Effector memory CD8-positive, alpha-beta T cell (primary cell): Measurements from ENCODE around the gene HS3ST6.
"Not testable (repeated sequence)": the region's sequence is repeated elsewhere in the genome, so short reads cannot be mapped to it uniquely, and the experiment has no call there.

Experiments
- ATAC-seq: fragments of 150-1000 bp; cut with Tn5 transposase; replicated peaks from 2 replicates; pipeline ENCODE4 v1.10.0; 2021; ENCODE audit warnings: mild to moderate bottlenecking, moderate library complexity
- DNase-seq, 3 experiments: peaks; one replicate each; pipeline ENCODE4 v3.0.0; 2021
- H3K27ac Mint-ChIP-seq, 2 donors: one replicate each; pipeline ENCODE4 v1.8.0; 2022; ENCODE audit warnings: mild to moderate bottlenecking in 2 of 2, mixed read lengths in 2 of 2, moderate library complexity in 2 of 2
- H3K27me3 Mint-ChIP-seq, 2 donors: one replicate each; pipeline ENCODE4 v1.8.0; 2022; ENCODE audit warnings: mixed read lengths in 2 of 2
- H3K36me3 Mint-ChIP-seq: one replicate; pipeline ENCODE4 v1.8.0; 2022; ENCODE audit warnings: mild to moderate bottlenecking, moderate library complexity, mixed read lengths; ENCODE audit not compliant: insufficient read depth
- H3K4me1 Mint-ChIP-seq, 2 donors: one replicate each; pipeline ENCODE4 v1.8.0; 2022; ENCODE audit warnings: low read depth in 2 of 2, mixed read lengths in 2 of 2
- H3K4me3 Mint-ChIP-seq, 2 donors: one replicate each; pipeline ENCODE4 v1.8.0; 2022; ENCODE audit warnings: mild to moderate bottlenecking in 2 of 2, mixed read lengths in 2 of 2, moderate library complexity in 2 of 2
- H3K9me3 Mint-ChIP-seq, 2 donors: one replicate each; pipeline ENCODE4 v1.8.0; 2022; ENCODE audit warnings: mixed read lengths in 2 of 2

Gene HS3ST6

DNA sequence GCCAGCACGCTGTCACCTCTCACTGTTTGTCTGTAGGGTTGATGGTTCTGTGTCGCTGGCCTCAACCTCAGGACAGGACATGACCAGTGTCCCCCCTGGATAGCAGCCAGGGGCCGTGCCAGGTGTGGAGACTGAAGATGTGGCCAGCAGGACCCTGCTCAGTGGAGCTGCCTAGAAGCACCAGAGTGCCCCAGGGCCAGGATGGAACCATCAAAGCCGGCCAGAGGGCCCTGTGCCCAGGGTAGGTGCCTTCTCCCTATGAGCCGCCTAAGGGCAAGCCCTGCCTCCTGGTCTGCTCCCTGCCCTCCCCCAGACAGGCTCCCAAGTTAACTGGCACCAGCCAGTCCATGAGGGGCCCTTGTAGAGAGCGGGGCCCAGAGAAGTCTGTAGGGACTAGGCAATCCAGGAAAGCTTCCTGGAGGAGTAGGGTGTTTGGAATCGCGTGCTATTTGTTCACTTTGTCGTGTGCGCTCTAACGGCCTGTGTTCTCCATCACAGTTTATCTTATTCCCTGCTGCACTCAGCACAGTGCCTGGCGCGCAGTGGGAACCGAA lies 40.6 kb upstream of the HS3ST6 start:
- H3K9me3 Mint-ChIP-seq: no peaks in the 10 kb centered on the region
- peak overlapping the region; percentile 98 to 99 for H3K27ac Mint-ChIP-seq
- peak overlapping the region; percentile 94 to 95 for H3K4me3 Mint-ChIP-seq
- H3K36me3 Mint-ChIP-seq: peaks cover 39% of the 10 kb centered on the region
- DNase-seq: no peak
- no peak for ATAC-seq
- H3K27me3 Mint-ChIP-seq: no peaks in the 10 kb centered on the region
- H3K4me1 Mint-ChIP-seq: peaks cover 27 to 37% of the 10 kb centered on the region in 2 donors

DNA sequence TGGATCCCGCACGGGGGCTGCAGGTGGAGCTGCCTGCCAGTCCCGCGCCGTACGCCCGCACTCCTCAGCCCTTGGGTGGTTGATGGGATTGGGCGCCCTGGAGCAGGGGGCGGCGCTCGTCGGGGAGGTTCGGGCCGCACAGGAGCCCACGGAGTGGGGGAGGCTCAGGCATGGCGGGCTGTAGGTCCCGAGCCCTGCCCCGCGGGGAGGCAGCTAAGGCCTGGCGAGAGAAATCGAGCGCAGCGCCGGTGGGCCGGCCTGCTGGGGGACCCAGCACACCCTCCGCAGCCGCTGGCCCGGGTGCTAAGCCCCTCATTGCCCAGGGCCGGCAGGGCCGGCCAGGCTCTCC lies 39.9 kb upstream of the HS3ST6 start:
- not testable (repeated sequence) for H3K9me3 Mint-ChIP-seq, H3K27ac Mint-ChIP-seq, H3K4me3 Mint-ChIP-seq, DNase-seq, H3K27me3 Mint-ChIP-seq, ATAC-seq
- Mint-ChIP-seq H3K4me1 (peaks cover 22 to 30% of the 10 kb centered on the region in 2 donors), H3K36me3 (peaks cover 32% of the 10 kb centered on the region)

GRCh38 chr16:1957434-1958142 lies 39.4 kb upstream of the HS3ST6 start:
- H3K4me1 Mint-ChIP-seq: peaks cover 22 to 25% of the 10 kb centered on the region in 2 donors
- not testable (repeated sequence) for H3K27me3 Mint-ChIP-seq, H3K27ac Mint-ChIP-seq, DNase-seq, H3K4me3 Mint-ChIP-seq, ATAC-seq, H3K9me3 Mint-ChIP-seq
- peaks cover 27% of the 10 kb centered on the region for H3K36me3 Mint-ChIP-seq

GRCh38 chr16:1953734-1954133 lies 35.5 kb upstream of the HS3ST6 start:
- Mint-ChIP-seq H3K4me3 (no peak overlapping the region), H3K36me3 (no peaks in the 10 kb centered on the region), H3K4me1 (no peaks in the 10 kb centered on the region), H3K27me3 (peaks cover 0 to 8% of the 10 kb centered on the region in 2 donors), H3K9me3 (no peaks in the 10 kb centered on the region), H3K27ac (no peak overlapping the region)
- no peak for ATAC-seq
- DNase-seq: no peak

DNA sequence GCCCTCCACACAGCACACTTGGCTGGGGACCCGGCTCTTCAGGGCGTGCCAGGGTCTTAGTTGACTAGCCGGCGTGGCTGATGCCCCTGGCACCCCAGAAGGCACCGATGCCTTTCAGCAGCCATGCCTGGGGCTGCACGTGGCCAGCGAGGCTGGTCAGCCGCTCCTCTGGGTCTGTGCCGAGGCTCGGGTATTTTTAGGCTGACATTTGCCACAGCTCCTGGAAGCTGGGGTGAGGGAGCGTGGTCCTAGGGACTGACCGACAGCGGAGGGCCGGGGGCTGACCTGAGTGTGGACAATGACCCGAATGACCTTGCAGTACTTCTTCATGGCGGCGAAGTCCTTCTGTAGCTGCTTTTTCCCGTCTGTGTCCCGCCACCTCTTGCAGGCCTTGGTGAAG lies 32.3 kb upstream of the HS3ST6 start:
- DNase-seq (no peak), ATAC-seq (no peak)
- peaks cover 0 to 8% of the 10 kb centered on the region in 2 donors for H3K27me3 Mint-ChIP-seq
- no peak overlapping the region for H3K4me3 Mint-ChIP-seq
- H3K9me3 Mint-ChIP-seq: no peaks in the 10 kb centered on the region
- no peak overlapping the region for H3K27ac Mint-ChIP-seq
- no peaks in the 10 kb centered on the region for H3K4me1 Mint-ChIP-seq
- H3K36me3 Mint-ChIP-seq: no peaks in the 10 kb centered on the region

DNA sequence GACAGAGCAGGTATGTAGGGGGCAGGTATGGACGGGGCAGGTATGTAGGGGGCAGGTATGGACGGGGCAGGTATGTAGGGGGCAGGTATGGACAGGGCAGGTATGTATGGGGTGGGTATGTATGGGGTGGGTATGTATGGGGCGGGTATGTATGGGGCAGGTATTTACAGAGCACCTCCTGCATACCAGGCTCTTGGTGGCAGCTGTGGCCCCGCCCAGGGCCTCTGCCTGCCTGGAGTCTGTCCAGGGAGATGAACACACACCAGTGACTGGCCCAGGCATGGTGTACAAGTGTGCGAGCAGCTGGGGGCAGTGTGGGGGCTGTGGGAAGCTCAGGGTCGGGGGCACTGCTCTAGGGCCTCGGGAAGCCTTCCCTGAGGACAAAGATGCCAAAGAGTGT lies 31.8 kb upstream of the HS3ST6 start:
- DNase-seq: no peak
- no peak for ATAC-seq
- H3K4me3 Mint-ChIP-seq: no peak overlapping the region
- H3K4me1 Mint-ChIP-seq: no peaks in the 10 kb centered on the region
- no peaks in the 10 kb centered on the region for H3K9me3 Mint-ChIP-seq
- no peaks in the 10 kb centered on the region for H3K36me3 Mint-ChIP-seq
- H3K27me3 Mint-ChIP-seq: peaks cover 0 to 8% of the 10 kb centered on the region in 2 donors
- no peak overlapping the region for H3K27ac Mint-ChIP-seq

DNA sequence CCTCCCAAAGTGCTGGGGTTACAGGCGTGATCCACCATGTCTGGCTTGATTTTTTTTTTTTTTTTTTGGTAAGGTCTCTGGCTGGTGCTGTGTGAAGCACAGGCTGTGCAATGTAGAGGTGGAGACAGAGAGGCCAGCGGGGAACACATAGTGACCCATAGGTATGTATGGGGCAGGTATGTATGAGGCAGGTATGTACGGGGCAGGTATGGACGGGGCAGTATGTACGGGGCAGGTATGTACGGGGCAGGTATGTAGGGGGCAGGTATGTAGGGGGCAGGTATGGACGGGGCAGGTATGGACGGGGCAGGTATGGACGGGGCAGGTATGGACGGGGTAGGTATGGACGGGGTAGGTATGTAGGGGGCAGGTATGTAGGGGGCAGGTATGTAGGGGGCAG lies 31.3 kb upstream of the HS3ST6 start:
- Mint-ChIP-seq H3K27ac (no peak overlapping the region), H3K4me1 (peaks cover 0 to 1% of the 10 kb centered on the region in 2 donors), H3K27me3 (peaks cover 0 to 8% of the 10 kb centered on the region in 2 donors), H3K9me3 (no peaks in the 10 kb centered on the region), H3K36me3 (no peaks in the 10 kb centered on the region), H3K4me3 (no peak overlapping the region)
- DNase-seq (no peak), ATAC-seq (no peak)

DNA sequence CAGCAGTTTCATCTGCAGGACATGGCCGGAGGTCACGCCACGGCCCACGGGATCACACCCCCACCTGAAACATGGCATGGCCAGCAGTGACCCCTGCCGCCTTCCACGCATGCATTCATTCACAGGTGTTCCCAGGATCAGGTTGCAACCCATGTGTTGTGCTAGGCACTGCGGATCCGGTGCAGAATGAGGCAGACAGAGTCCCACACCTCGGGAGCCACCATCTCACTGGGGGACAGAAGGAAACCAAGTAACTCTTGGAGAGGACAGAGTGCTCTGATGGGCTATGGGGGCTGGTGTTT lies 29.1 kb upstream of the HS3ST6 start:
- Mint-ChIP-seq H3K27me3 (peaks cover 0 to 8% of the 10 kb centered on the region in 2 donors), H3K36me3 (no peaks in the 10 kb centered on the region), H3K9me3 (no peaks in the 10 kb centered on the region), H3K4me3 (no peak overlapping the region), H3K27ac (no peak overlapping the region), H3K4me1 (peaks cover 8 to 9% of the 10 kb centered on the region in 2 donors)
- ATAC-seq: no peak
- no peak for DNase-seq

- Mint-ChIP-seq H3K4me3 (no peak overlapping the region), H3K27ac (no peak overlapping the region), H3K9me3 (no peaks in the 10 kb centered on the region), H3K36me3 (no peaks in the 10 kb centered on the region), H3K4me1 (peaks cover 9 to 11% of the 10 kb centered on the region in 2 donors), H3K27me3 (peaks cover 0 to 8% of the 10 kb centered on the region in 2 donors)
- DNase-seq (no peak), ATAC-seq (no peak)
Observed at GRCh38 chr16:1946495-1947368, 28.5 kb upstream of the HS3ST6 start.

GRCh38 chr16:1945559-1946391 lies 27.6 kb upstream of the HS3ST6 start:
- H3K4me1 Mint-ChIP-seq: peaks cover 9 to 13% of the 10 kb centered on the region in 2 donors
- no peaks in the 10 kb centered on the region for H3K36me3 Mint-ChIP-seq
- H3K27ac Mint-ChIP-seq: no peak overlapping the region
- DNase-seq: no peak
- H3K9me3 Mint-ChIP-seq: no peaks in the 10 kb centered on the region
- ATAC-seq: no peak
- H3K4me3 Mint-ChIP-seq: no peak overlapping the region
- peaks cover 0 to 1% of the 10 kb centered on the region in 2 donors for H3K27me3 Mint-ChIP-seq

DNA sequence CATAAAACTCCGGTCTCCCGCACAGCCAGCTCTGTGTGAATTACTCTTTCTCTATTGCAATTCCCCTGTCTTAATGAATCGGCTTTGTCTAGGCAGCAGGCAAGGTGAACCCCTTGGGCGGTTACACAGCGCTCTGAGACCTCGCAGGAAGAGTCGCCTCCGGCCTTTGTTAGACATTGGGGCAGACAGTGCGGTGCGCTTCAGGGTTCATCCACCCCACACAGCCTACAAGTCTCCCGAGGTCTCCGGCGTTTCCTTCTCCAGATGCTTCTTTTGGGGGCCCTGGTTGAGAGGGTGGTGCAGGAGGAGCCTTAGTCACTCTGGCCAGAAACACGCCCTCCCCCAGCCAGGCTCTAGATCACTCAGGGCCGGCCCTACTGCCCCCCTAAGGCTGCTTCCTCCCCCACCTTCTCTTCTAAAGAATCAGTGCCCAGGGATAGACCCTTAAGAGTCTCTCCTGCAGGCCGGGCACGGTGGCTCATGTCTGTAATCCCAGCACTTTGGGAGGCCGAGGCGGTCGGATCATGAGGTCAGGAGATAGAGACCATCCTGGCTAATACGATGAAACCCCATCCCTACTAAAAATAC lies 26.5 kb upstream of the HS3ST6 start:
- peak overlapping the region; percentile 51 to 64 for H3K4me3 Mint-ChIP-seq
- peaks cover 9 to 13% of the 10 kb centered on the region in 2 donors for H3K4me1 Mint-ChIP-seq
- H3K36me3 Mint-ChIP-seq: peaks cover 7% of the 10 kb centered on the region
- no peak for DNase-seq
- no peaks in the 10 kb centered on the region for H3K27me3 Mint-ChIP-seq
- ATAC-seq: no peak
- no peaks in the 10 kb centered on the region for H3K9me3 Mint-ChIP-seq
- peak overlapping the region in 1 of 2 donors; percentile 67 for H3K27ac Mint-ChIP-seq

DNA sequence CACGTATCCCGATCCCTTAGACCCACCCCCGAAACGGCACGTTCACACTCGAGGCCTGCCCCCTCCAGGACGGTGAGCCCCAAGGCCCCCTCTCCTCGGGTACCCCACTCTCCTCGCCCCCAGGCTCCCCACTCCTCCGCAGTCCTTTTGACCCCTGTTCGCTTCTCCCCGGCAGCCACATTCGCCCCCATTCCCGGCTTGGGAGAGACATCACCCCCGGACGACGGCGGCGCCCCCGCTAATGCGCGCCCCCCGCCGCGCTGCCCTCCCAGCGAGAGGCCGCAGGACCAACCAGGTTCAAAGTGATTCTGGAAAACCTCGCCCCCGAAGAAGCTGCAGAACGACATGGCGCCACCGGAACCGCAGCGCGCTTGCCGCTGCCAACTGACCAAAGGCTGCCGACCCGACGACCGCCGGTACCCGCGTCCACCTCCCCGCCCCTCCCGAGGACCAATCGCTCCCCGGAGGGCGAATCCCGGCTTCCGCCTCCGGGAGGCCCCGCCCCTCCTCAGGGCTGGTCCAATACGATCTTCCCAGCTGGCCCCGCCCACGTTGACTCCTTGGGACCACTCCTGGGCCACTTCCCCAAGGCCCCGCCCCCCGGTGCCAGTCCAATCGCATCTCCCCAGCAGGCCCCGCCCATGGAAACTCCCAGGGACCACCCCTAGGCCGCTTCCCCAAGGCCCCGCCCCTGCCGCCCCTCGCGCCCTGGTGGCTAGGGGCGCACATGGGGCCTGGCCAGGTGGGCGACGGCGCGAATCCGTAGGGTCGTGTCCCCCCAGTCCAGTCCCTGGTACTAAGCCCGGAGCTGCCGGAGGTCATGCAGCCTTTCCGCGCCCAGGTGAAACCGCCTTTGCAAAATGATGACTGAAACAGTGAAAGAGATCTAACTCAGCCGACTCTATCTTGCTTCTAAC lies 24.9 kb upstream of the HS3ST6 start, which contains the start of gene MSRB1:
Gene MSRB1 (minus strand): TSS at position 390 of the 917 bp plus-strand sequence. CDS start 43 bp downstream, at position 347.
- H3K4me3 Mint-ChIP-seq: peak within 1 kb of the TSS; percentile 90 to 92
- peaks cover 12% of the 10 kb centered on the region for H3K36me3 Mint-ChIP-seq
- H3K4me1 Mint-ChIP-seq: peaks cover 9 to 13% of the 10 kb centered on the region in 2 donors
- H3K27ac Mint-ChIP-seq: peak within 1 kb of the TSS; percentile 74 to 88
- no peaks in the 10 kb centered on the region for H3K9me3 Mint-ChIP-seq
- ATAC-seq (peak; percentile 98), DNase-seq (peak; percentile 97 to 99 (median 98))
- no peaks in the 10 kb centered on the region for H3K27me3 Mint-ChIP-seq
